ENCODE data around the gene RPL35. TPM values are rescaled to one million over a fixed set of nuclear protein-coding genes. Genes with fewer than 3 reads are reported as not detected.
"Not testable (repeated sequence)": the region's sequence is repeated elsewhere in the genome, so short reads cannot be mapped to it uniquely, and the experiment has no call there.

The RPL35 gene
- total and polyA plus RNA-seq, 3 donors from 2014 or later = 902 to 1,286 (median 1,119) TPM

- Histone ChIP-seq H3K27ac (no peak overlapping the region), H3K4me3 (no peak overlapping the region), H3K36me3 (ENCODE audit: low read depth, missing control alignments) (no peaks in the 10 kb centered on the region), H3K9me3 (no peaks in the 10 kb centered on the region), H3K27me3 (no peaks in the 10 kb centered on the region), H3K4me1 (peaks cover 11% of the 10 kb centered on the region)
- DNase-seq = no peak
- TF ChIP-seq, protein P1, sequence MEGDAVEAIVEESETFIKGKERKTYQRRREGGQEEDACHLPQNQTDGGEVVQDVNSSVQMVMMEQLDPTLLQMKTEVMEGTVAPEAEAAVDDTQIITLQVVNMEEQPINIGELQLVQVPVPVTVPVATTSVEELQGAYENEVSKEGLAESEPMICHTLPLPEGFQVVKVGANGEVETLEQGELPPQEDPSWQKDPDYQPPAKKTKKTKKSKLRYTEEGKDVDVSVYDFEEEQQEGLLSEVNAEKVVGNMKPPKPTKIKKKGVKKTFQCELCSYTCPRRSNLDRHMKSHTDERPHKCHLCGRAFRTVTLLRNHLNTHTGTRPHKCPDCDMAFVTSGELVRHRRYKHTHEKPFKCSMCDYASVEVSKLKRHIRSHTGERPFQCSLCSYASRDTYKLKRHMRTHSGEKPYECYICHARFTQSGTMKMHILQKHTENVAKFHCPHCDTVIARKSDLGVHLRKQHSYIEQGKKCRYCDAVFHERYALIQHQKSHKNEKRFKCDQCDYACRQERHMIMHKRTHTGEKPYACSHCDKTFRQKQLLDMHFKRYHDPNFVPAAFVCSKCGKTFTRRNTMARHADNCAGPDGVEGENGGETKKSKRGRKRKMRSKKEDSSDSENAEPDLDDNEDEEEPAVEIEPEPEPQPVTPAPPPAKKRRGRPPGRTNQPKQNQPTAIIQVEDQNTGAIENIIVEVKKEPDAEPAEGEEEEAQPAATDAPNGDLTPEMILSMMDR (IDR thresholded peaks at IDR 0.05) = no peak
- TF ChIP-seq POLR2A (IDR thresholded peaks at IDR 0.05) = no peak
- WGBS, 2 donors = 65 to 74% methylated on average over 10 of the region's 10 CpGs
- intact Hi-C loops (cut with DNase I; ENCODE audit: low total_unique reads) = no loop called here
Observed at GRCh38 chr9:124849801-124850200, 12.0 kb downstream of the RPL35 start.

GRCh38 chr9:124846969-124847368 lies 14.8 kb downstream of the RPL35 start:
- Histone ChIP-seq H3K4me3 (no peak overlapping the region), H3K4me1 (no peaks in the 10 kb centered on the region), H3K36me3 (ENCODE audit: low read depth, missing control alignments) (no peaks in the 10 kb centered on the region), H3K27me3 (no peaks in the 10 kb centered on the region), H3K9me3 (no peaks in the 10 kb centered on the region), H3K27ac (no peak overlapping the region)
- intact Hi-C loops (cut with DNase I; ENCODE audit: low total_unique reads) = no loop called here
- no peak for DNase-seq
- TF ChIP-seq, protein P1 (IDR thresholded peaks at IDR 0.05) = no peak
- TF ChIP-seq POLR2A (IDR thresholded peaks at IDR 0.05) = no peak
- 82 to 89% methylated on average over 6 of the region's 6 CpGs for WGBS, 2 donors

- H3K4me3 ChIP-seq; H3K27ac ChIP-seq; H3K27me3 ChIP-seq; DNase-seq; H3K36me3 ChIP-seq (ENCODE audit: low read depth, missing control alignments); intact Hi-C loops (cut with DNase I; ENCODE audit: low total_unique reads); H3K9me3 ChIP-seq; H3K4me1 ChIP-seq: not testable (repeated sequence)
- 84 to 94% methylated on average over 9 of the region's 9 CpGs for WGBS, 2 donors
Observed at GRCh38 chr9:124846467-124846866, 15.3 kb downstream of the RPL35 start.

DNA sequence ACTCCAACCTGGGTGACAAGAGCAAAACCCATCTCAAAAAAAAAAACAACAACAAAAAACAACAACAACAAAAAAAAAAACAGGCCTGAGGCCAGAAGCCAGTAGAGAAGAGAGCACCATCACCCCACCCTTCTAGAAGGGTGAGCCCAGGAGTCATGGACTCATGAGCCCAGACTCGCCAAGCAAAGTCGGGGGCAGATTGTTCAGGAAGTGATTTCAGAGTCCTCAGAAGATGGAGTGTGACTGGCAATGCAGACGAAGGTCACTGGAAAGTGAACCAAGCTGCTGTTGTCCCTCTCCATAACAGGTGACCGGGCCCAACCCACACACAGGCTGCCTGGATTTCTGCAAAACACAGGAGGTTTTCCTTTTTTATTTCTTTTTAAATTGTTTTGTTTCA lies 17.5 kb downstream of the RPL35 start:
- whole genome bisulfite sequencing, 2 donors = 63 to 76% methylated on average over 4 of the region's 4 CpGs
- intact Hi-C loops (cut with DNase I; ENCODE audit: low total_unique reads) = no loop called here
- DNase-seq = no peak

GRCh38 chr9:124843456-124844034 lies 18.2 kb downstream of the RPL35 start:
- Histone ChIP-seq H3K4me1 (peaks cover 12% of the 10 kb centered on the region), H3K36me3 (ENCODE audit: low read depth, missing control alignments) (no peaks in the 10 kb centered on the region), H3K27ac (no peak overlapping the region), H3K27me3 (no peaks in the 10 kb centered on the region), H3K9me3 (no peaks in the 10 kb centered on the region), H3K4me3 (no peak overlapping the region)
- DNase-seq = no peak
- intact Hi-C loops (cut with DNase I; ENCODE audit: low total_unique reads) = no loop called here
- WGBS, 2 donors = 75 to 80% methylated on average over 10 to 11 of the region's 11 CpGs
- TF ChIP-seq POLR2A (IDR thresholded peaks at IDR 0.05) = no peak
- TF ChIP-seq, protein P1 (IDR thresholded peaks at IDR 0.05) = no peak

More for the DNA sequence above, 17.5 kb downstream of the RPL35 start:
- Histone ChIP-seq H3K4me3 (no peak overlapping the region), H3K9me3 (no peaks in the 10 kb centered on the region), H3K4me1 (peaks cover 12% of the 10 kb centered on the region), H3K27ac (no peak overlapping the region), H3K36me3 (ENCODE audit: low read depth, missing control alignments) (no peaks in the 10 kb centered on the region), H3K27me3 (no peaks in the 10 kb centered on the region)
- TF ChIP-seq, protein P1 (IDR thresholded peaks at IDR 0.05) = no peak
- no peak for TF ChIP-seq POLR2A (IDR thresholded peaks at IDR 0.05)

Measured in testis (tissue), 3 donors.